Small intestine (tissue), 7 donors: ENCODE measurements around the gene RCOR1. TPM values are rescaled to one million over a fixed set of nuclear protein-coding genes. Genes with fewer than 3 reads are reported as not detected.

ENCODE experiments used
- DNase-seq, 2 donors: peaks; one replicate each; pipeline versions ENCODE4 v3.0.0 to v3.0.0-alpha.2; 2013
- FAIRE-seq: peaks from 2 replicates; lab custom pipeline; 2012; peaks lifted over from hg19 to GRCh38; lab: Jason Lieb, UNC
- H3K27ac ChIP-seq, 3 donors: one replicate each; pipeline ENCODE4 v1.5.1; 2013; ENCODE audit warnings: low read length in 2 of 3, mild to moderate bottlenecking in 2 of 3, control low read depth in 1 of 3, inconsistent platforms in 1 of 3, low read depth in 1 of 3, moderate library complexity in 1 of 3
- H3K27me3 ChIP-seq, 3 donors: one replicate each; pipeline ENCODE4 v1.6.1; 2013; ENCODE audit warnings: low read length in 3 of 3, inconsistent platforms in 1 of 3; ENCODE audit not compliant: control insufficient read depth in 3 of 3, insufficient read depth in 3 of 3
- H3K36me3 ChIP-seq, 3 donors: one replicate each; pipeline ENCODE4 v1.6.1; 2013; ENCODE audit warnings: low read length in 3 of 3, inconsistent platforms in 1 of 3, low read depth in 1 of 3, mild to moderate bottlenecking in 1 of 3, moderate library complexity in 1 of 3; ENCODE audit not compliant: control insufficient read depth in 3 of 3, insufficient read depth in 2 of 3
- H3K4me1 ChIP-seq, 3 donors: one replicate each; pipeline ENCODE4 v1.6.1; 2013; ENCODE audit warnings: low read length in 2 of 3, inconsistent platforms in 1 of 3, low read depth in 1 of 3, mild to moderate bottlenecking in 1 of 3, moderate library complexity in 1 of 3; ENCODE audit not compliant: control insufficient read depth in 3 of 3, insufficient read depth in 2 of 3
- H3K4me3 ChIP-seq, 3 donors: one replicate each; pipeline ENCODE4 v1.5.1; 2013; ENCODE audit warnings: low read length in 3 of 3, control low read depth in 1 of 3, inconsistent platforms in 1 of 3, low read depth in 1 of 3, mild to moderate bottlenecking in 1 of 3, moderate library complexity in 1 of 3
- H3K9me3 ChIP-seq, 2 donors: one replicate each; pipeline ENCODE4 v1.6.1; 2013; ENCODE audit warnings: low read depth in 1 of 2, low read length in 1 of 2; ENCODE audit not compliant: control insufficient read depth in 2 of 2, insufficient read depth in 1 of 2
- WGBS, 3 donors: extraction: QIAGEN DNeasy Blood & Tissue Kit; methylation state at CpG; one replicate each; pipeline ENCODE4 v1.1.7; 2013; 5-methylcytosine and 5-hydroxymethylcytosine counted together
- polyA plus RNA-seq, 4 donors: library from polyadenylated mRNA; stranded (reverse) in 3 of 4; unstranded in 1 of 4; fragments of 200-250 nt in 3 of 4; fragments of 120-200 nt in 1 of 4; gene quantifications; one replicate each; pipeline versions ENCODE4 v1.2.1 to v1.2.3, GENCODE V29; 2013
- donor health status: healthy with polysubstance abuse.
- donor health status: control.
- donor health status: control.
- donor health status: Bipolar disorder and iron deficiency.
- donor health status: healthy.

Gene RCOR1
- polyA plus RNA-seq, 4 donors, result 9.2 to 22.6 (median 12.3) TPM

DNA sequence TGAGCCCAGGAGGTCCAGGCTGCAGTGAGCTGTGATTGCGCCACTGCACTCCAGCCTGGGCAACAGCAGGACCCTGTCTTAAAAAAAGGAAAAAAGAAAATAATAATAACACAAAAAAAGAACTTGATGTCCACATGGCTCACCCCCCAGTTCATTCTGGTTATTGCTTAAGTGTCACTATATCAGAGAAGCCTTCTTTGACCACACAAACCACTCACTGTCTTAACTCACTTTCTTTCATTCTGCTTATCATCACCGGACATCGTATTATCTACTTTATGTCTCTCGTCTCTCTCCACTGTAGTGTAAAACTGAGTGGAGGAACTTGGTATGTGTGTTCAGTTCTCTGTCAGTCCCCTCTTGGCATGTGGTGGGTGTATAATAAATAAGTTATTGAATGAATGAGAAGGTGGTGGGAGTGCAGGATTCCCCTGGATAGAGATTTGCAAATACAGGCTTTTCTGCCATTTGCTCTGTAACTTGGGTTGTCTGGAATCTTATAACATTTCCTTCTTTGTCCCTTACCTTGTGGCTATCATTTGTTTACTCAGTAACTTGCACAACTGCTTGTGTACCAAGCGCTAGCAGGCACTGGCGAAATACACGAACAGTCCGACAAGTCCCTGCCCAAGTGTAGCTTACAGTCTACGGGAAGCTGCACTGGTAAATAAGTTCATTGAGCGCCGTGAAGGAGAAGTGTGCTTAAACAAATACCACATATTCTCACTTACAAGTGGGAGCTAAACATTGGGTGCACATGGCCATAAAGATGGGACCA, 98.2 kb downstream of the RCOR1 start:
- Histone ChIP-seq H3K4me3 (no peak overlapping the region), H3K27ac (no peak overlapping the region), H3K27me3 (no peaks in the 10 kb centered on the region), H3K36me3 (no peaks in the 10 kb centered on the region), H3K9me3 (no peaks in the 10 kb centered on the region), H3K4me1 (peaks cover 2 to 8% (median 4%) of the 10 kb centered on the region in 3 donors)
- DNase-seq, result peak in 1 of 2 donors; percentile 23
- 73 to 82% (median 79%) methylated on average over 11 of the region's 11 CpGs for WGBS, 3 donors
- no peak for FAIRE-seq

DNA sequence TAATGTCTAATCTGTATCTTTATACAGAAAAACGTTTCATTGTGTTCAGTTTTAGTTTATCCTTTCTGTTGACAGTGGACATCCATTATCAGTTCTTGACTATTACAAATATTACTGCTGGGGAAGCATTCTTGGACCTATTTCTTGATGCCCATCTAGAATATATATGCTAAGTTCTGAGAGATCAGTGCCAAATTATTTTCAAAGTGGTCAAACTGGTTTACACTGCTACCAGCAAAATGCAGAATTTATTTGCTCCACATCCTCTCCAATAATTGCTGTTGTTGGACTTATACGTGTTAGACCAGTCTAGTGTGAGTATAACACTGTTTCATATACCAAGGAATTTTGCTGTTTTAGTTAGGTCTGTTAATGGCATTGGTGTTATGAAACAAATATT, 99.3 kb downstream of the RCOR1 start:
- H3K4me1 ChIP-seq, result peaks cover 2 to 15% (median 4%) of the 10 kb centered on the region in 3 donors
- no peak overlapping the region for H3K4me3 ChIP-seq
- no peak overlapping the region for H3K27ac ChIP-seq
- WGBS, 3 donors, result 17 to 39% (median 20%) methylated on average over 2 of the region's 2 CpGs
- FAIRE-seq (no peak), DNase-seq (no peak)
- no peaks in the 10 kb centered on the region for H3K36me3 ChIP-seq
- no peaks in the 10 kb centered on the region for H3K9me3 ChIP-seq
- no peaks in the 10 kb centered on the region for H3K27me3 ChIP-seq

DNA sequence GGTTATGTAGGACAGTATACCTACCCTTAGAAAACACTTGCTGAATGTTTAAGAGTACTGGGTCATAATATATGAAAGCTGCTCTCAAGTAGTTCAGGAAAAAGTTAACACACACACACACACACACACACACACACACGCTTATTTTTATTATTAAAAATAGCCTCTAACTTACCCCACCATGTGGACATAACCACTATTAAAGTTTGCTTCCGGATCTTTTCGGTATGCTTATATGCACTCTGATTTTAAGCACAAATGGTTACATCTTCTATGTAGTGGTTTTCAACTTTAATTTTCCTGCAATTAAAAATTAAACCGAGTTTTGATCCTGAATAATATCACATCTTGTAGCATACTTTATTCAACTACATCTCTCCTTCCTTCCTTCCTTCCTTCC, 99.9 kb downstream of the RCOR1 start:
- Histone ChIP-seq H3K27me3 (no peaks in the 10 kb centered on the region), H3K27ac (no peak overlapping the region), H3K4me3 (no peak overlapping the region), H3K9me3 (no peaks in the 10 kb centered on the region), H3K4me1 (peaks cover 2 to 21% (median 6%) of the 10 kb centered on the region in 3 donors), H3K36me3 (no peaks in the 10 kb centered on the region)
- no peak for DNase-seq
- no peak for FAIRE-seq
- WGBS, 3 donors, result 70 to 79% (median 74%) methylated on average over 4 of the region's 4 CpGs

DNA sequence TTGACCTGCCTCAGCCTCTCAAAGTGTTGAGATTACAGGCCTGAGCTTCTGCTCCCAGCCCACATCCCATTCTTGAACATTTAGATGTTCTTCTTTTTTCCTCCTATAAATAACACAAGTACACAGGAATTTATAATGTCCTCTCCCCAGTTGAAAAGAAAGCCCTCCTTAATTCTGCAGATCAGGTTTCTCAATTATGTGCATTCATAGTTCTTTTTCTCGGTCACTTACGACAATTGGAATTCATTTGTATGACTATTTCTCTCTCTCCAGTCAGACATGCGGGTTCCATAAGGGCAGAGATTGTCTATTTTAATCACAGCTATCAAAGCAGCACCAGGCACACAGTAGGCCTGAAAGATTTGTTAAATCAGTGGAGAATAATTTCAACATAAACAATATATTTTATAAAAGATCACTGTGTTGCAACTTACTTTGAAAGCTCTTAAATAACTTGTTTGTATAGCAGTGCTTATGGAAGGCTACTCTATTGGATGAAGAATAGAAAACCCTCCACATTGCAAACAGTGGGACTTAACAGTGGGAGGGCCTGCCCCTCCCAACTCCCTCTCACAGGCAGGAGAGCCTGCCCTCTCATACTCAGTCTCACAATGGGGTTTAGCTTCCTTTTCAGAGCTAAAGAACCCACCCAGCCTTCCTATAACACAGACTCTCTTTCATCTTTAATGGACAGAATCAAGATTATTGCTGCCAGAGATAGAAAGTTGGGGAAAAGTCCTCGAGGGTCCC, 100.7 kb downstream of the RCOR1 start:
- FAIRE-seq, result no peak
- Histone ChIP-seq H3K9me3 (no peaks in the 10 kb centered on the region), H3K27ac (no peak overlapping the region), H3K4me1 (peaks cover 2 to 27% (median 8%) of the 10 kb centered on the region in 3 donors), H3K36me3 (no peaks in the 10 kb centered on the region), H3K27me3 (no peaks in the 10 kb centered on the region), H3K4me3 (no peak overlapping the region)
- WGBS, 3 donors, result 72 to 75% (median 75%) methylated on average over 4 of the region's 4 CpGs
- no peak for DNase-seq

DNA sequence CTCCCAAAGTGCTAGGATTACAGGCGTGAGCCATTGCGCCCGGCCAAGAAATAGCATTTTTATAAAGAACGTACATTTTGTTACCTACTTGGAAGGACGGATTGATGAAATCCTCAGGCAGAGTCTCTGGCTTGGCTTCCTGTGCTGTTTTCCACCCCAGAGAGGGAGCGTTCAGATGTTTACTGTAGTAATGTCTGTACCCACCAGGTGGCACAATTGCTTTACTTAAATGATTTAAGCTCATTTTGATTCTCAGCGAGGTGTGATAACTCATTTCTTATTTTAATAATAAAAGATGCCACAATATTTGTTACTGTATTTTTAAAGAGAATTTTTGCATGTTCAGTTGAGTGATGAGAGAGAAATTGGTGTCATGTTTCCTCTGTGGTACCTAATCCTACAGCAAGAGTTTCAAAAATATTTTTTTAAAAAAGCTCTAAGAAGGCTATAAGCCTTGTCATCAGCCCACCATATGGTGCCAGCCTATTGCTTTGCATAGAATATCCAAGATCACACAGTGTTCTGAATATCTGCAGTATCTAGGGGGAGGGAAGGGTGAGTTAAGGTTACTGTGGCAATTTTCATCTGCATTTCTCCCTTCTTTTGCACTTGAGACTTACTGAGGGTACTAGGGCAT, 102.2 kb downstream of the RCOR1 start:
- peak; percentile 80 to 81 for DNase-seq
- Histone ChIP-seq H3K4me3 (no peak overlapping the region), H3K36me3 (no peaks in the 10 kb centered on the region), H3K27me3 (no peaks in the 10 kb centered on the region), H3K4me1 (peaks cover 2 to 33% (median 8%) of the 10 kb centered on the region in 3 donors), H3K9me3 (no peaks in the 10 kb centered on the region), H3K27ac (no peak overlapping the region)
- 23 to 25% (median 23%) methylated on average over 7 of the region's 7 CpGs for WGBS, 3 donors
- FAIRE-seq, result peak; percentile 15

DNA sequence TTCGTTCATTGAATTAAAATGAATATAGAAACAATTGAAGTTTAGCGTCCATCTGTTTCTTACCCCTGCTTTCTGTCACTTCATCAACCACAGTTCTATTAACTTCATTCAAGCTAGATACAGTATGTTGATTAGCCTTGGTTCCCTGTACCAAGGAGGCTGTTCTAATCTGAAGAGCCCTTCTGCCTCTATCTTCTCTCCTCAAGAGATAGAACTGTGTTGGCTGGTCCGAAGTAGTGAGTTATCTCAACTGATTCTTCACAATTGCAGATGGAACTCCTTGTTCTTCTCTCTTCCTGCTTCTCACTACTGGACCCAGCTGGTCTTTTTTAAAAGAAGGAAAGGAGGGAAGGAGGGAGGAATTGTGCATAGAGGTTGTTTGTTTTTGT, 102.7 kb downstream of the RCOR1 start:
- H3K4me1 ChIP-seq, result peaks cover 2 to 33% (median 8%) of the 10 kb centered on the region in 3 donors
- H3K4me3 ChIP-seq, result no peak overlapping the region
- 46 to 59% (median 47%) methylated on average over 3 of the region's 3 CpGs for WGBS, 3 donors
- DNase-seq (peak in 1 of 2 donors; percentile 25), FAIRE-seq (no peak)
- H3K27me3 ChIP-seq, result no peaks in the 10 kb centered on the region
- no peaks in the 10 kb centered on the region for H3K9me3 ChIP-seq
- H3K36me3 ChIP-seq, result no peaks in the 10 kb centered on the region
- no peak overlapping the region for H3K27ac ChIP-seq

DNA sequence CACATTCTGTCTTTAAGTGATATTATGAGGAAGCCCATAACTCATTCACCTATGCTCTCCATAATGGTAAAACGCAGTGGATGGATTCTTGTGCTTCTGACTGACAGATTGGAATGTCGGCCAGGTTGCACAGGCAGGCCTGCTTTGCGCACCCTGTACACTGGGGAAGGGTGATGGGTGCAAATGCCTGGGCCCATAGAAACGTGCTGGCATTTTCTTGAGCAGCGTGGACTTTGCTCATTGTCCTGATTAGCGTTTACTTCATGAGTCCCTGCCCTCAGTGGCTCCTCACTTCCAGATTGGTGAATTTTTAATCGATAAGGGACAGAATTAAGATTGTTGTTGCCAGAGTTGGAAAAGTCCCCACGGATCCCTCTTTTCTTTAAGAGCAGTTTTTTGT, 103.9 kb downstream of the RCOR1 start:
- peak; percentile 81 to 96 for DNase-seq

DNA sequence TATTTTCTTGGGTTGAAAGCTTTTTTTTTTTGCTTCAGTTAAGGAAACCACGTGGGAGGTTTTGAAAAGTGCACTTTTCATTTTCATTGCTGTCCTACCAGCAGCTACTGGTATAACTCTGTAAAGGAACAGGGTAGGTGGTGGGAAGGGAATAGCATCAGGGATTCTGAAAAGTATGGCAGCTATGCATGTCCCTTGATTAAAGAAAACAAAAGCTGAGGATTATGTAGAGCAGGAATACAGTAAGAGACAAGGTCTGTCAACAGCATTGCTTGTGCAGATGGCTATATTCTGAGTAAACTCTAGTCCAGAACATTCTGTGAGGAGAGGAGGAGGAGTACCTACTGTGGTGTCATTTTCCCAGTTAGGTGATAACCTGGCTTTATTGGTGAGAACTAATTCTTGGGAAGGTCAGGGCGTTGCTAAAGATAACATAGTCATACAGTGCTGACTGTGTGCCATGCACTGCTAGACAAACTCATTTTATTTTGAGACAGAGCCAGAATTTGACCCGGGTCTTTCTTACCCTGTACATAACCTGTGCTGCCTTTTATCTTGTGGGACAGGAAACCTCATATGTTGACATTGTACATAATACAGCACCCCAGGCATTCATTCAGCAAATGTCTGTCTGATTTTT, 104.5 kb downstream of the RCOR1 start:
- Histone ChIP-seq H3K9me3 (no peaks in the 10 kb centered on the region), H3K4me1 (peaks cover 2 to 33% (median 8%) of the 10 kb centered on the region in 3 donors), H3K27me3 (no peaks in the 10 kb centered on the region), H3K36me3 (peaks cover 0 to 4% (median 0%) of the 10 kb centered on the region in 3 donors), H3K27ac (peak overlapping the region in 2 of 3 donors; percentile 4 to 40), H3K4me3 (no peak overlapping the region)
- no peak for FAIRE-seq
- DNase-seq, result peak; percentile 57 to 84
- WGBS, 3 donors, result 5 to 27% (median 10%) methylated on average over 3 of the region's 3 CpGs

More for the DNA sequence above, 103.9 kb downstream of the RCOR1 start:
- no peak for FAIRE-seq
- Histone ChIP-seq H3K4me1 (peaks cover 2 to 33% (median 8%) of the 10 kb centered on the region in 3 donors), H3K36me3 (no peaks in the 10 kb centered on the region), H3K27ac (no peak overlapping the region), H3K9me3 (no peaks in the 10 kb centered on the region), H3K4me3 (no peak overlapping the region), H3K27me3 (no peaks in the 10 kb centered on the region)
- WGBS, 3 donors, result 20 to 57% (median 37%) methylated on average over 8 of the region's 8 CpGs
